WTC11 (cell line): Measurements from ENCODE around the gene NUP50. TPM values are rescaled to one million over a fixed set of nuclear protein-coding genes. Genes with fewer than 3 reads are reported as not detected.

Experiments
- ATAC-seq: fragments of 200-7000 bp; cut with Tn5 transposase; 2 replicates; pipeline ENCODE4 v1.10.0; 2021; ENCODE audit warnings: mild to moderate bottlenecking, moderate library complexity
- CTCF ChIA-PET: fragments of 300-600 bp; sonication (Branson Sonifier 250); formaldehyde crosslinking; loops from one replicate; lab custom pipeline; 2021; ENCODE audit warnings: antibody characterized with exemption; lab: Charles Lee
- POLR2A ChIA-PET: fragments of 350-600 bp; sonication (Branson Sonifier 250); formaldehyde crosslinking; loops from one replicate; lab custom pipeline; 2021; ENCODE audit warnings: antibody characterized with exemption; lab: Charles Lee
- DNase-seq: peaks from one replicate; pipeline ENCODE4 v3.0.0; 2021; ENCODE audit warnings: low spot score
- H3K27ac Mint-ChIP-seq: 2 replicates; pipeline ENCODE4 v1.8.0; 2021; ENCODE audit warnings: mixed read lengths
- H3K27me3 Mint-ChIP-seq: 2 replicates; pipeline ENCODE4 v1.8.0; 2021; ENCODE audit warnings: low read depth, mild to moderate bottlenecking, moderate library complexity, mixed read lengths
- H3K36me3 Mint-ChIP-seq: 2 replicates; pipeline ENCODE4 v1.8.0; 2021; ENCODE audit warnings: mixed read lengths
- H3K4me1 Mint-ChIP-seq: 2 replicates; pipeline ENCODE4 v1.8.0; 2022; ENCODE audit warnings: mixed read lengths
- H3K4me3 Mint-ChIP-seq: 2 replicates; pipeline ENCODE4 v1.8.0; 2021; ENCODE audit warnings: mild to moderate bottlenecking, moderate library complexity, mixed read lengths
- H3K9me3 Mint-ChIP-seq: 2 replicates; pipeline ENCODE4 v1.8.0; 2021; ENCODE audit warnings: mixed read lengths
- CBFB ChIP-seq: sonication (generic); formaldehyde crosslinking; IDR thresholded peaks from 2 replicates; pipeline ENCODE4 v1.8.1; 2022; ENCODE audit warnings: mild to moderate bottlenecking, low read depth, missing genetic modification reagents
- CREB1 ChIP-seq: sonication (generic); formaldehyde crosslinking; IDR thresholded peaks from 2 replicates; pipeline ENCODE4 v1.8.0; 2023; ENCODE audit warnings: mild to moderate bottlenecking, missing genetic modification reagents
- IRF2 ChIP-seq: sonication (generic); formaldehyde crosslinking; IDR thresholded peaks from 2 replicates; pipeline ENCODE4 v1.8.0; 2022; ENCODE audit warnings: low read depth, missing genetic modification reagents, borderline replicate concordance
- MXD4 ChIP-seq: fragments of 250-450 bp; sonication (Bioruptor Pico); IDR thresholded peaks from 2 replicates; pipeline ENCODE4 v1.8.0; 2021; ENCODE audit warnings: mild to moderate bottlenecking, moderate library complexity, borderline replicate concordance
- NR2C2 ChIP-seq: sonication (generic); formaldehyde crosslinking; IDR thresholded peaks from 2 replicates; pipeline ENCODE4 v1.8.0; 2022; ENCODE audit warnings: mild to moderate bottlenecking, missing genetic modification reagents
- SMAD4 ChIP-seq: sonication (generic); formaldehyde crosslinking; IDR thresholded peaks from 2 replicates; pipeline ENCODE4 v1.8.0; 2022; ENCODE audit warnings: mild to moderate bottlenecking, missing genetic modification reagents
- TCF7 ChIP-seq: sonication (generic); formaldehyde crosslinking; IDR thresholded peaks from 2 replicates; pipeline ENCODE4 v1.8.0; 2022; ENCODE audit warnings: mild to moderate bottlenecking, low read depth, missing genetic modification reagents, moderate library complexity
- ZNF121 ChIP-seq: sonication (generic); formaldehyde crosslinking; IDR thresholded peaks from 2 replicates; pipeline ENCODE4 v1.8.0; 2023; ENCODE audit warnings: missing genetic modification reagents
- ZNF232 ChIP-seq: sonication (generic); formaldehyde crosslinking; IDR thresholded peaks from 2 replicates; pipeline ENCODE4 v1.8.0; 2022; ENCODE audit warnings: mild to moderate bottlenecking, missing genetic modification reagents
- total RNA-seq: library from RNA; stranded (reverse); gene quantifications from 3 replicates; pipeline ENCODE4 v1.2.3, GENCODE V29; 2021
- TF ChIP-seq, protein P1 (sequence below): sonication (generic); formaldehyde crosslinking; IDR thresholded peaks from 2 replicates; pipeline ENCODE4 v1.8.1; 2022; ENCODE audit warnings: mild to moderate bottlenecking, moderate library complexity, missing genetic modification reagents
- TF ChIP-seq, protein P2 (sequence below): sonication (generic); formaldehyde crosslinking; IDR thresholded peaks from 2 replicates; pipeline ENCODE4 v1.8.0; 2023; ENCODE audit warnings: missing genetic modification reagents, mild to moderate bottlenecking, borderline replicate concordance
- TF ChIP-seq, protein P3 (sequence below): sonication (generic); formaldehyde crosslinking; IDR thresholded peaks from 2 replicates; pipeline ENCODE4 v1.8.1; 2023; ENCODE audit warnings: mild to moderate bottlenecking, missing genetic modification reagents, moderate library complexity
- TF ChIP-seq, protein P4 (sequence below): sonication (generic); formaldehyde crosslinking; IDR thresholded peaks from 2 replicates; pipeline ENCODE4 v1.8.1; 2023; ENCODE audit warnings: mild to moderate bottlenecking, missing genetic modification reagents, borderline replicate concordance
- TF ChIP-seq, protein P5 (sequence below): sonication (generic); formaldehyde crosslinking; IDR thresholded peaks from 2 replicates; pipeline ENCODE4 v1.8.1; 2023; ENCODE audit warnings: mild to moderate bottlenecking, missing genetic modification reagents, moderate library complexity

NUP50 gene
- total RNA-seq, 1 experiment from 2014 or later = 131 TPM

DNA sequence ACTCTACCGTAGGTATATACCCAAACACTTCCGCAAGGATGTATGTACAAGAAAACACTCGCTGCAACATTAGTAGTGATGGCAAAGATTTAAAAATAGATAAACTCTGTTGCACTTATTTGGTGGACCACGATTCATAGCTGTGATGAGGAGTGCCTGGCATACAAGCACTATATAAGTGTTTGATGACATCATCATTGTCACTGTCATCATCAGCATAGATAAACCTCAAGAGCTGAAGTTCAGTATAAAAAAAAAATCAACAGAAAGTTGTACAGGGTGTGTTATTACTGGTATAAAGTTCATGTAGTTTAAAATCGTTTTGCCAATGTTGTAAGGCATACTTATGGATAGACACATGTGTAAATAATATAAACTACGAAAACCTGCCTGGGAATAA is 24.0 kb upstream of the NUP50 start:
- TF ChIP-seq, protein P1, sequence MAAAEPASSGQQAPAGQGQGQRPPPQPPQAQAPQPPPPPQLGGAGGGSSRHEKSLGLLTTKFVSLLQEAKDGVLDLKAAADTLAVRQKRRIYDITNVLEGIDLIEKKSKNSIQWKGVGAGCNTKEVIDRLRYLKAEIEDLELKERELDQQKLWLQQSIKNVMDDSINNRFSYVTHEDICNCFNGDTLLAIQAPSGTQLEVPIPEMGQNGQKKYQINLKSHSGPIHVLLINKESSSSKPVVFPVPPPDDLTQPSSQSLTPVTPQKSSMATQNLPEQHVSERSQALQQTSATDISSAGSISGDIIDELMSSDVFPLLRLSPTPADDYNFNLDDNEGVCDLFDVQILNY (CRISPR knock-in tag) = no peak
- TF ChIP-seq, protein P2, sequence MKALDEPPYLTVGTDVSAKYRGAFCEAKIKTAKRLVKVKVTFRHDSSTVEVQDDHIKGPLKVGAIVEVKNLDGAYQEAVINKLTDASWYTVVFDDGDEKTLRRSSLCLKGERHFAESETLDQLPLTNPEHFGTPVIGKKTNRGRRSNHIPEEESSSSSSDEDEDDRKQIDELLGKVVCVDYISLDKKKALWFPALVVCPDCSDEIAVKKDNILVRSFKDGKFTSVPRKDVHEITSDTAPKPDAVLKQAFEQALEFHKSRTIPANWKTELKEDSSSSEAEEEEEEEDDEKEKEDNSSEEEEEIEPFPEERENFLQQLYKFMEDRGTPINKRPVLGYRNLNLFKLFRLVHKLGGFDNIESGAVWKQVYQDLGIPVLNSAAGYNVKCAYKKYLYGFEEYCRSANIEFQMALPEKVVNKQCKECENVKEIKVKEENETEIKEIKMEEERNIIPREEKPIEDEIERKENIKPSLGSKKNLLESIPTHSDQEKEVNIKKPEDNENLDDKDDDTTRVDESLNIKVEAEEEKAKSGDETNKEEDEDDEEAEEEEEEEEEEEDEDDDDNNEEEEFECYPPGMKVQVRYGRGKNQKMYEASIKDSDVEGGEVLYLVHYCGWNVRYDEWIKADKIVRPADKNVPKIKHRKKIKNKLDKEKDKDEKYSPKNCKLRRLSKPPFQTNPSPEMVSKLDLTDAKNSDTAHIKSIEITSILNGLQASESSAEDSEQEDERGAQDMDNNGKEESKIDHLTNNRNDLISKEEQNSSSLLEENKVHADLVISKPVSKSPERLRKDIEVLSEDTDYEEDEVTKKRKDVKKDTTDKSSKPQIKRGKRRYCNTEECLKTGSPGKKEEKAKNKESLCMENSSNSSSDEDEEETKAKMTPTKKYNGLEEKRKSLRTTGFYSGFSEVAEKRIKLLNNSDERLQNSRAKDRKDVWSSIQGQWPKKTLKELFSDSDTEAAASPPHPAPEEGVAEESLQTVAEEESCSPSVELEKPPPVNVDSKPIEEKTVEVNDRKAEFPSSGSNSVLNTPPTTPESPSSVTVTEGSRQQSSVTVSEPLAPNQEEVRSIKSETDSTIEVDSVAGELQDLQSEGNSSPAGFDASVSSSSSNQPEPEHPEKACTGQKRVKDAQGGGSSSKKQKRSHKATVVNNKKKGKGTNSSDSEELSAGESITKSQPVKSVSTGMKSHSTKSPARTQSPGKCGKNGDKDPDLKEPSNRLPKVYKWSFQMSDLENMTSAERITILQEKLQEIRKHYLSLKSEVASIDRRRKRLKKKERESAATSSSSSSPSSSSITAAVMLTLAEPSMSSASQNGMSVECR = no peak
- TF ChIP-seq SMAD4 (CRISPR knock-in tag) (no peak), ZNF232 (CRISPR knock-in tag) (no peak)
- TF ChIP-seq, all 79 proteins: peak for 0
- ChIA-PET POLR2A (no interaction called here), CTCF (no interaction called here)
- ATAC-seq (no peak), DNase-seq (no peak)
- Mint-ChIP-seq H3K4me1 (no peaks in the 10 kb centered on the region), H3K27ac (no peak overlapping the region), H3K9me3 (peaks cover 17% of the 10 kb centered on the region), H3K36me3 (peaks cover 14% of the 10 kb centered on the region), H3K4me3 (no peak overlapping the region), H3K27me3 (peaks cover 6% of the 10 kb centered on the region; the same call in 1 of the 2 replicates)

DNA sequence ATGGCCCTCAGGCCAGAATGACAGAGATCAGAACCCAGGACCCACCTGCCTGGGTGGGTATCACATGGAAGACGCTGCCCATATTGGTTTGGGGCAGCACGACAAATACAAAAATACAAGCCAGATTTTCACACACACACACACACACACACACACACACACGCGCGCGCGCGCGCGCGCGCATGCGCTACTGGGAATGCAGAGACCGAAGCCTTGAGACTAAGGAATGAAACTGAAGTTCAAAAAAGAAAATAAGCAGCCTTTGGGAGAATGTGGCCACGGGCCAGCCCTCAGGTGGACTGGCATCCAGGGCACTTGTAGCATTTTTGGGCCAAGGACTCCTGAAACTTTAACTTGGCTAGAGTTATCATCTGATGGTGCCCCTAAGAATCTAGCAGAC is 21.3 kb upstream of the NUP50 start:
- H3K27ac Mint-ChIP-seq = no peak overlapping the region
- DNase-seq (no peak), ATAC-seq (no peak)
- H3K27me3 Mint-ChIP-seq = peaks cover 6% of the 10 kb centered on the region; the same call in 1 of the 2 replicates
- POLR2A ChIA-PET = no interaction called here
- TF ChIP-seq ZNF121 (no peak), IRF2 (no peak), CBFB (CRISPR knock-in tag) (no peak), MXD4 (CRISPR knock-in tag) (no peak), CREB1 (CRISPR knock-in tag) (no peak), NR2C2 (CRISPR knock-in tag) (no peak), TCF7 (CRISPR knock-in tag) (no peak)
- TF ChIP-seq, protein P3, sequence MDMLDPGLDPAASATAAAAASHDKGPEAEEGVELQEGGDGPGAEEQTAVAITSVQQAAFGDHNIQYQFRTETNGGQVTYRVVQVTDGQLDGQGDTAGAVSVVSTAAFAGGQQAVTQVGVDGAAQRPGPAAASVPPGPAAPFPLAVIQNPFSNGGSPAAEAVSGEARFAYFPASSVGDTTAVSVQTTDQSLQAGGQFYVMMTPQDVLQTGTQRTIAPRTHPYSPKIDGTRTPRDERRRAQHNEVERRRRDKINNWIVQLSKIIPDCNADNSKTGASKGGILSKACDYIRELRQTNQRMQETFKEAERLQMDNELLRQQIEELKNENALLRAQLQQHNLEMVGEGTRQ (CRISPR knock-in tag) = no peak
- TF ChIP-seq, protein P4, sequence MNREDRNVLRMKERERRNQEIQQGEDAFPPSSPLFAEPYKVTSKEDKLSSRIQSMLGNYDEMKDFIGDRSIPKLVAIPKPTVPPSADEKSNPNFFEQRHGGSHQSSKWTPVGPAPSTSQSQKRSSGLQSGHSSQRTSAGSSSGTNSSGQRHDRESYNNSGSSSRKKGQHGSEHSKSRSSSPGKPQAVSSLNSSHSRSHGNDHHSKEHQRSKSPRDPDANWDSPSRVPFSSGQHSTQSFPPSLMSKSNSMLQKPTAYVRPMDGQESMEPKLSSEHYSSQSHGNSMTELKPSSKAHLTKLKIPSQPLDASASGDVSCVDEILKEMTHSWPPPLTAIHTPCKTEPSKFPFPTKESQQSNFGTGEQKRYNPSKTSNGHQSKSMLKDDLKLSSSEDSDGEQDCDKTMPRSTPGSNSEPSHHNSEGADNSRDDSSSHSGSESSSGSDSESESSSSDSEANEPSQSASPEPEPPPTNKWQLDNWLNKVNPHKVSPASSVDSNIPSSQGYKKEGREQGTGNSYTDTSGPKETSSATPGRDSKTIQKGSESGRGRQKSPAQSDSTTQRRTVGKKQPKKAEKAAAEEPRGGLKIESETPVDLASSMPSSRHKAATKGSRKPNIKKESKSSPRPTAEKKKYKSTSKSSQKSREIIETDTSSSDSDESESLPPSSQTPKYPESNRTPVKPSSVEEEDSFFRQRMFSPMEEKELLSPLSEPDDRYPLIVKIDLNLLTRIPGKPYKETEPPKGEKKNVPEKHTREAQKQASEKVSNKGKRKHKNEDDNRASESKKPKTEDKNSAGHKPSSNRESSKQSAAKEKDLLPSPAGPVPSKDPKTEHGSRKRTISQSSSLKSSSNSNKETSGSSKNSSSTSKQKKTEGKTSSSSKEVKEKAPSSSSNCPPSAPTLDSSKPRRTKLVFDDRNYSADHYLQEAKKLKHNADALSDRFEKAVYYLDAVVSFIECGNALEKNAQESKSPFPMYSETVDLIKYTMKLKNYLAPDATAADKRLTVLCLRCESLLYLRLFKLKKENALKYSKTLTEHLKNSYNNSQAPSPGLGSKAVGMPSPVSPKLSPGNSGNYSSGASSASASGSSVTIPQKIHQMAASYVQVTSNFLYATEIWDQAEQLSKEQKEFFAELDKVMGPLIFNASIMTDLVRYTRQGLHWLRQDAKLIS (CRISPR knock-in tag) = no peak
- TF ChIP-seq, protein P5, sequence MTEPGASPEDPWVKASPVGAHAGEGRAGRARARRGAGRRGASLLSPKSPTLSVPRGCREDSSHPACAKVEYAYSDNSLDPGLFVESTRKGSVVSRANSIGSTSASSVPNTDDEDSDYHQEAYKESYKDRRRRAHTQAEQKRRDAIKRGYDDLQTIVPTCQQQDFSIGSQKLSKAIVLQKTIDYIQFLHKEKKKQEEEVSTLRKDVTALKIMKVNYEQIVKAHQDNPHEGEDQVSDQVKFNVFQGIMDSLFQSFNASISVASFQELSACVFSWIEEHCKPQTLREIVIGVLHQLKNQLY (CRISPR knock-in tag) = no peak
- no peak overlapping the region for H3K4me3 Mint-ChIP-seq
- peaks cover 6% of the 10 kb centered on the region; the same call in 1 of the 2 replicates for H3K36me3 Mint-ChIP-seq
- no peaks in the 10 kb centered on the region for H3K4me1 Mint-ChIP-seq
- CTCF ChIA-PET = no interaction called here
- H3K9me3 Mint-ChIP-seq = peaks cover 22% of the 10 kb centered on the region
